NCI-H226 (cell line): Measurements from ENCODE around the gene STXBP5L.
"Not testable (repeated sequence)": the region's sequence is repeated elsewhere in the genome, so short reads cannot be mapped to it uniquely, and the experiment has no call there.

Source experiments
- DNase-seq: peaks from one replicate; pipeline ENCODE4 v3.0.0-alpha.2; 2015

The STXBP5L gene

DNA sequence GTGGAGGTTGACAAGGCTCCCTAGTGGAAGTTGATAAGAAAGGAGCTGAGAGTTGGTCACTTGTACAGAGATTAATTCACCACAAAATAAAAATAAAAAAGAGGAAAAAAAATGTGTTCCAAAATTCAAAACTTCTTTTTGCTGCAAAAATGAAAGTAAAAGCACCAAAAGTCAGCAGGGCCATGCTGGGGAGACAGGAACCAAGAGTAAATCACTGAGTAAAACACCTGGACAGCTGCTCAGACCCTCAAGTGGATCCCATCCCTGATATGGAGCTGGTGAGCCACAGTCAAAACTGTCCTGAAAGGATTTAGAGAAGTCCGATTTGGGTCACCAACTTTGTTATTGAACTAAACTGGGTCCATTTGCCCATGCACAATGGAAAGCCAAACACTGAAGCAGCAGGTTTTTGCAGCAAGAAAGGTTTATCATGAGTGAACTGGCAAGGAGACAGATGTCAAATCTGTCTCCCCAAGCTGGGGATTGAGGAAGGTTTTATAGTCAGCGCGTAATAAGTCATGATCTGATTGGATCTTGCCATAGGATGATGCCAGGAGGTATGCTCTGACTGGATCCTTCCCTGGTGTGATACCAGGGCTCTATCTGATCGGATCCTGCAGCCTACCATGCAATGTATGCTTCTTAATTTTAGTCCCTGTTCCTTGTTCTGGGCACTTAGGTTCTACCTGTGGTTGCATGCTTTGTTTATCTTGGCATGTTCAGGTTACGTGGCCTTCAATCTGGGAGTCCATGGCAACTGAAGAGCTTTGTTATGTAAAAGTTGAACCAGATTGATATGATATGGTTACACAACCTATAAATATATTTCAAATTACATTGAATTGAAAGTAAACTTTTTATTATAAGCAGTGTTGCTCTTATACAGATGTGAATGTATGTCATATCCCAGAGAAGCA is 324.6 kb downstream of the STXBP5L start:
- DNase-seq: no peak

DNA sequence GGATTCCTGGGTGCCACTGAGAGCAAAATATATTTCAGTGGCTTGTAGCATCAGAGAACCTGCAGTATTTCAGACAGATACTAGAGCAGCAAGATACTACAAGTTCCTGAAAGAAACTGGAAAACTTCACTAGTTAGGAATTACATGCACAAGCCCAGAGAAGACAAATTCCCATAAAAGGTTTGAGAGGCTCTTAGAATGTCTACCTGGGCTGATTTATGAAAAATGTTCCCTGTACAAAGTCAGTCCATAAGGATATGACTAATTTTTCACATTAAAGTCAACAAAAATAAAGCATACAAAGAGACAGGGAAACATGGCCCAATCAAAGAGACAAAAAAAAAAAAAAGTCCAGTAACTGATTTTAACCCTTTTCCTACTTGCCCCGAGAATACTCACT is 335.2 kb downstream of the STXBP5L start:
- DNase-seq: no peak

DNA sequence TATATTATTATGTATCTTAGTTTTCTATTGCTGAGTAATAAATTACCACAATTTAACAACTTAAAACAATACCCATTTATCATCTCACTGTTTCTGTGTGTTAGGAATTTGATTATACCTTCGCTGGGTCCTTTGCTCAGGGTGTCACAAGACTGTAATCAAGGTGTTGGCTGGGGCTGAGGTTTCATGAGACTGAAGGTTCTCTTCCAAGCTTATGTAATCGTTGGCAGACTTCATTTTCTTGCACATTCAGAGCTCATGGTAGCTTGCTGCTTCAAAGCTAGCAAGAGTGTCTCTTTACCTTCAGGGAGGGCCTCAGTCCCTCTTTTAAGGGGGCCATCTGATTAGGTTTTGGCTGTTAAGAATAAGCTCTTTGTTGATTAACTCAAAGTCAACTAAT is 344.7 kb downstream of the STXBP5L start:
- no peak for DNase-seq

DNA sequence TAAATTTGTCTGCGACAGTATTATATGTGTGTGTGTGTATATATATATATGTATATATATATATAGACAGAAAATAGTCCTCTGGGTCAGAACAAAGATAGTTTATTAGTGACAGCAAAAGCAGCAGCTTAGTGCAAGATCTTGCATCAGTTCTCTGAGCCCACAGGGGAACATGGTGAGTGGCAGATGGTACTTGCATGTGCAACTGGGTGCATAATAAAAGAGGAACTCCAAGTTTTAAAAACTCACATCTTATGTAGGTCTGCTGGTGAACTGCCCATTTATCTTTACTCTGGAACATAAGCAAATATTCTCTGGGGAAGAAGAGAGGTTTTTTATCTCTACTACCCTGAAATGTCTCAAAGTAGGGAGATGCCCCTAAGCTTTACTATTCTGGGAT is 361.4 kb downstream of the STXBP5L start:
- no peak for DNase-seq

DNA sequence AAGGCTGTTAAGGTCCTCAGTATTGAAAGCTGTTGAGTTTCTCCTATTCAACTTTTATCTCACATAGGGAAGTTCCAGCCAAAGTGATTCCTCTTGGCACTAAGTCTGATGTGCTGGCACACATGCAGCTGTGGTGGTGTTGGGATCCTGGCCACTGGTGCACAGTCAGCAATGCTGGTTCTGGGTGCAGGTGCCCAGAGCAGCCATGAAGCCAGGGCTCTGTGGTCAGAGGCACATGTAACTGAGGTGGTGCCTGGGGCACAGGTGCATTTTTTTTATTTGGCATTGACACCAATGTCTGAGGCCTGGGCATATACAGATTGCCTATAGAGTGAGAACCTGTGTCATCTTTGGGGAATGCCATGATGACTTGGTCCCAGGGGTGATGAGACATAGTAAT is 366.4 kb downstream of the STXBP5L start:
- no peak for DNase-seq

DNA sequence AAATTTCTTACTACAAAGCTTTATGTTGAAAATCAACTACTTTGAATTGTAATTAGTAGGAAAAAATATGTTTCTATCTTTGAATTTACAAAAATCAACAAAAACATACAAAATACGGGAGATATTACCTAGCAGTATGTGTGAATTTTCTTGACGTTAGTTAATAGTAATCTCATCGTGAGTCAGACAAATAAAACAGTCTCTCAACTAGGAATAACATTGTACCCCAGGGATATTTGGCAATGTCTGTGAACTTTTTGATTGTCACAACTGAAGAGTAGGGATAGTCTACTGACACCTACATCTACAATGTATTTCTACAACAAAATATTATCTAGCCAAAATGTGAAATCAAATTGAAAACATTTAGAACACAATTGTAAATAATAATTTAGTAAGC is 387.4 kb downstream of the STXBP5L start:
- DNase-seq: no peak

DNA sequence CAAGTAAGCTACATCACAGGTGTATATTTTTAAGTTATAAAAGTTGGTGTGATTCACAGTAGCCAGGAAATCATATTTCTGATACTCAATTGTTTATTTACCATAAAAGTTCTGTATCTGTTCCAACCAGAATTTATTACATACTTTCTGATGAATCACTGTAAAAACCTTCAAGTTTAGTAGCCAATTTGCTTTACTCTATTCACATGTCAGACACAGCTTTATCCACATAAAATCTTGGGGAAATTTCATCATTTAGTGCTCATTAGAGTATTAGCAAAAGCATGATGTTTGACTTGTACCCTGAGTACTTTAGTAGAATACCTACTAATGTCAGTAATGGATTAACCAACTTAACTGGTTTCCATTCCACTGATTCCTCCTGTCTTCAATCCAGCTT is 388.0 kb downstream of the STXBP5L start:
- no peak for DNase-seq

DNA sequence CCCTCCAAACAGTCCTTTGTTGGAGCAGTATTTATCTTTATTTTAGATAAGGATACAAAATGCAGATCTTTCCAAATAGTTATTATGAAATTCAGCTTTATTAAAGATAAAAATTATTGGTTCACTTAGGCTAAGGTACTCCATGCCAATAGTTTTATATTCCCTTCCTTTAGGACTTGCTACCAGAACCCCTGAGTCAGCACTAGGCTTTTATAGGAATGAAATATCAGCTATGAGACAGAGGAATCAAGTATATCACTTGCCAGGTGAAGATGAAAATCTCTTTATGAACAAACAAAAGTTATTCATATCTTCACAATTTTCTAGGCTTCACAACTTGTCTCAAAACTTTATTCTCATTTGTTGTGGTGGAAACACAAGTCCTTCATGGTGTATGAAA is 416.3 kb downstream of the STXBP5L start:
- no peak for DNase-seq

DNA sequence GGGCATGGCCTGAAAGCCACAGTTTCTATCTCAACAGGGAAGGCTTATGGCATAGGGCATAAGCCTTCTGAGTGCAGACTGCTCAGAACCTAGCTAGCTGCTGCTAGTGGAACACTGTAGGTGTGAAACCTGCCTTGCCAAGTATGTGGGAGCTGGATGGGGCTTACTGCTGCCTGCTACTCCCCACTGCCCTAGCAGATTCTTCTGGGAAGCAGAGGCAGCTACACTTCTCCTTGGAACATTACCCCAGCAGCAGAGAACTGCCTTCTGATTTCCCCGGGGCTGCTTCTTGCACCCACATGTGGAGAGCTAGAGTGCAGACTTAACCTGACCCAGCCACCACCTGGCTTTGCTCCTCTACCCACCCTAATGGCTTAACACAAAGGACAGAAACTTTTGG is 422.1 kb downstream of the STXBP5L start:
- DNase-seq: no peak

DNA sequence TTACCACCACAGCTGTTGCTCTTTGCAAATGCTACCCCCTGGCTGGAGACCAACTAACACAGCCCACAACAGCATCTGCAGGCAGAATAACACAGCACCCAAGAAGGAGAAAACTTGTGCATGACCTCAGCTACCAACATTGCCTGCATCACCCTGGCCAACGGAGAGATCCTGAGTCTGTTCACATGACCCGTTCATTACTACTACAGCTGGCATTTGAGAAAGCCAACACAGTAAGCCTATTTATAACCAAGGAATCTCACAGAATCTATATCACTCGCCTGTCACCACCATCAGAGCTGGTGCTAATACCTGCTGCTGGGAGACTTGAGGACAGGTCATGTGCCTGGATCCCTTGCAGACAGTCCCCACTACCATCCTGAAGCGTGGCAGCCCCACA is 422.6 kb downstream of the STXBP5L start:
- no peak for DNase-seq

DNA sequence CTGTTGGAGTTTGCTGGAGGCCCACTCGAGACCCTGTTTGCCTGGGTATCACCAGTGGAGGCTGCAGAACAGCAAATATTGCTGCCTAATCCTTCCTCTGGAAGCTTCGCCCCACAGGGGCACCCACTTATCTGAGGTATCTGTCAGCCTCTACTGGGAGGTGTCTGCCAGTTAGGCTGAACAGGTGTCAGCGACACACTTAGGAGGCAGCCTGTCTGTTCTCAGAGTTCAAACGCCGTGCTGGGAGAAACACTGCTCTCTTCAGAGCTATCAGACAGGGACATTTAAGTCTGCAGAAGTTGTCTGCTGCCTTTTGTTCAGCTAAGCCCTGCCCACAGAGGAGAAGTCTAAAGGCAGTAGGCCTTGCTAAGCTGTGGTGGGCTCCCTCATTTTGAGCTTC is 448.0 kb downstream of the STXBP5L start:
- not testable (repeated sequence) for DNase-seq

DNA sequence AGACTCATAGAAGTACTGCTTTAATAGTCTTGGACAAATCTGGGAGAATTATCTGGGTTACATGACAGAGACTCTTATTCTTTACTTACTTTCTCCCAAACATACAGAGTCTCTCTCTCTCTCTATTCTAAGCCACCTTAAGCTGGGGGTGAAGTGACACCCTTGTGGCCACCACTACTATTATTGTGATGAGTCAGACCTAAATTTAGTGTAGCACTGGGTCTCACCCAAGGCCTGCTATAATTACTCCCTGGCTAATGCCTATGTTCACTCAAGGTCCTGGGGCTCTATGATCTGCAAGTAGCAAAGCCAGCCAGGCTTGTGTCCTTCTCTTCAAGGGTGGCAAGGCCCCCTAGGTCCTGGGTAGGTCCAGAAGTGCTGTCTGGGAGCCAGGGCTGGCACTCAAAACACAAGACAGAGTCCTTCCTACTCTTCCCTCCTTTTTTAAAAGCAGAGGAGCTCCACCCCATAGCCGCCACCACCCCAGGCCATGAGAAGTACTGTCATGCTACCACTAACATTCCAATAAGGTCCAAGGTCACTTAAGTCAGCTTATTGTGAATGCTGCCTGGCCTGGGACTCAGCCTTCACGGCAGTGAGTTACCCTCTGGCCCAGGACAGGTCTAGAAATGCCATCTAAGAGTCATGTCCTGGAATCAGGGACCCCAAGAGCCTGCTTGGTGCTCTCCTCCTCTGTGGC is 454.2 kb downstream of the STXBP5L start:
- DNase-seq: no peak

DNA sequence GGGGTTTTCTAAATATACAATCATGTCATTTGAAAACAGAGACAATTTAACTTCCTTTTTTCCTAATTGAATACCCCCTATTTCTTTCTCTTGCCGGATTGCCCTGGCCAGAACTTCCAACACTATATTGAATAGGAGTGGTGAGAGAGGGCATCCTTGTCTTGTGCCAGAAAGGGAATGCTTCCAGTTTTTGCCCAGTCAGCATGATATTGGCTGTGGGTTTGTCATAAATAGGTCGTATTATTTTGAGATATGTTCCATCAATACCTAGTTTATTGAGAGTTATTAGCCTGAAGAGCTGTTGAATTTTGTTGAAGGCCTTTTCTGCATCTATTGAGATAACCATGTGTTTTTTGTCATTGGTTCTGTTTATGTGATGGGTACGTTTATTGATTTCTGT is 480.3 kb downstream of the STXBP5L start:
- DNase-seq: not testable (repeated sequence)

DNA sequence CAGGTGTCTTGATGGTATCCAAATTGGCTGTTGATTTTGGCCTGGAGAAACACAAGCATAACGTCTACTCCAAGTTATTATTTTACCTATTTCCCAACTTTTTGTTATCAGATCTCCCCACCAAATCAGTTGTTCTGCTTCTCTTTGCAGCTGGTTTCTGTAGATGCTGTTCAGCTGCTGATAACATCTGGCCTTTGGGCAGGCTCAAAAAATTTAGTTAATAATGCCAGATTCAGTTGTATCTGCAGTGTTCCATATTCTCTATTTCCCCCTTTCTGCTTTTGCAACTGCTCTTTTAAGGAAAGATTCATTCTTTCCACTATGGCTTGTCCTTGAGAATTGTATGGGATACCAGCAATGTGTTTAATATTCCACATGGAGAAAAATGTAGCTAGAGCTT is 488.0 kb downstream of the STXBP5L start:
- DNase-seq: not testable (repeated sequence)

DNA sequence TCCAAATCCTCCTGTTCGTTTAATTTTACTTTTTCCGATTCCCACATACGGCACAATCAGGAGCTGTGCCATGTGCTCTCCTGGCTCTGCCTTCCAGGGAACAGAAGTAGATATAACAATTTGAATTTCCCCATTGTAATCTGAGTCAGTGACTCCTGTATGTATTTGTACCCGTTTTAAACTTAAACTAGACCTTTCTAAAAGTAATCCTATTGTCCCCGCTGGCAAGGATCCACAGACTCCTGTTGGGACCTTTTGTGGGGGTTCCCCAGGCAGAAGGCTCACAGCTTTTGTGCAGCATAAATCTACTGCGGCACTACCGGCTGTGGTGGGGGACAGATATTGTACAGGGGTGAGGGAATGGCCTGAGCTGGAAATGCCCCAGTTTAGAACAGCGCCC is 490.0 kb downstream of the STXBP5L start:
- not testable (repeated sequence) for DNase-seq

DNA sequence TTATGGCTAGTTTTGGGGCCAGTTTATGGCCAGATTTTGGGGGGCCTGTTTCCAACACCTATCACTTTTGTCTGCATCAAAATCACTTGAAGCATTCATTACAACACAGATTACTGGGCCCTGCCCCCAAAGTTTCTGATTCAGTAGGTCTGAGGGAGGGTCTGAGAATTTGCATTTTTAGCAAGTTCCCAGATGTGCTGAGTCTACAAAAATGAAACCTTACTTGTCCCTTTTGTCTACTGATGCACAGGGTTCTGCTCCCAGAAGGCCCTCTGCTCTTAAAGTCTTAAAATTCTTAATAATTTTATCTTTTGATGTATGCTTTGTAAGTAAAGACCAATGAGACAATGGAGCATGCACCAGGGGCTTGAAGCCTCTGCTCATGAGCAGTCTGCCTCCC is 491.8 kb downstream of the STXBP5L start:
- DNase-seq: no peak

DNA sequence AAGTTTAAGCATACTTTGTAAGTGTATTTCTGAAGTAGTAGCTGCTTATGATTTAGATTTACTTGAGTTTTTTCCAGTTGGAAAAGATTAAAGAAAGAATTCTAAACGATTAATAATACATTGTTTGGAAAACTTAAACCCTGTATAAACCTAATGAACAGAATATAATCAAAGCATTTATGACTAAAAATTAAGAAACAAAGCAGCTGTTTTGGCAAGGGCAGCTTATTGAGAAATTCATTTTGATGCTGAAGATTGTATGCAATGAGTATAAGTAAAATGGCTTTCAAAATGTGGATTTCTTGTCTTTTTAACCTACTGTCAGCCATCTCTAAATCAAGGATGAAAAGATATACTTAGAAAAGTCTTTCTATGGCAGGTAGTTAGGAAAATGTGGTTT is 497.6 kb downstream of the STXBP5L start:
- no peak for DNase-seq

DNA sequence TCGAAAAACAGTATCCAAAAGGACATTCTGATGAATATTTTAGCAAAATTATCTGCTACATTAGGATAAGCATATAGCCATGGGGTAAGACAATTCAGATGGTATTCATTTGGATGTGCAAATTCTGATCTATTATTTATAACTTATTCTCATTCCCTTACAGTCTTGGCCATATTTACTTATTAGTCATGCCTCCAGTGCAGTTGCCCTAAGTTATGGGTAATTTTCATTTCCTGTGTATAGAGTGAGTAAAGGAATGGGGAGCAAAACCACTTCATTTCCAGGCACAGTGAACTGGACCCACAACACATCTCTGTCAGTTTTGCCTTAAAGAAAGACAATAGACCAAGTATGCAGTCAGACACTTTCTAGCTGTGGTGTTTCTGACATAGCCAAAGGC is 503.5 kb downstream of the STXBP5L start:
- DNase-seq: no peak

DNA sequence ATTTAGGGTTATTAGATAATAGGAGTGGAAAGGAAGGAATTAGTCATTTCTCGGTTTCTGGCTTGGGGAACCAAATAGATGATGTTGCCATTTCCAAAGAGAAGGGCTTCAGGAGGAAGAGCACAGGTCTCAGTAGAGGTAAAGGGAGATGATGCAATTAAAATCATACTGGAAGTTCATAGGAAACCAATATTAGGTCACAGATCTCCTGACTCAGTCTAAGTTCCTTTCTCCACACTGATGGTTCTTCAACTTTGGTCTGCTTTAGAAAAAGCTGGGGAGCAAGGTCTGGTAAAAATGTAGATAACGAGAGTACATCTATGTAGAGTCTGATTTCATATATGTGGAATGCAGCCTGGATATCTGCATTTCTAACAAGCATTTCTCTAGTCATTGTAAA is 506.9 kb downstream of the STXBP5L start:
- no peak for DNase-seq

DNA sequence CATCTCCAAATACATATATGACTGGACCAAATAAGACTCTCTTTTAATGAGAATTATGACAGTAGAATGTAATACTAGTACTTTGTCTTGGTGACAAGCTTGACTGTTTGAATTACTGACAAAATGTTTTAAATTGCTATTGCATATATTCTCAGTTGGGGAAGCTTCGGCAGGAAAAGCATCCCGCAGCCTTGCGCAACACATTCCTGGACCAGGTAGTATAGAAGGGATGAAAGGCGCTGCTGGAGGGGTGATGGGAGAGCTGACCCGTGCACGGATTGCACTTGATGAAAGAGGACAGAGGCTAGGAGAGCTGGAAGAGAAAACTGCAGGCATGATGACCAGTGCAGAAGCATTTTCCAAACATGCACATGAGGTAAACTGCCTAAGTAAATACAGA is 510.2 kb downstream of the STXBP5L start:
- no peak for DNase-seq

DNA sequence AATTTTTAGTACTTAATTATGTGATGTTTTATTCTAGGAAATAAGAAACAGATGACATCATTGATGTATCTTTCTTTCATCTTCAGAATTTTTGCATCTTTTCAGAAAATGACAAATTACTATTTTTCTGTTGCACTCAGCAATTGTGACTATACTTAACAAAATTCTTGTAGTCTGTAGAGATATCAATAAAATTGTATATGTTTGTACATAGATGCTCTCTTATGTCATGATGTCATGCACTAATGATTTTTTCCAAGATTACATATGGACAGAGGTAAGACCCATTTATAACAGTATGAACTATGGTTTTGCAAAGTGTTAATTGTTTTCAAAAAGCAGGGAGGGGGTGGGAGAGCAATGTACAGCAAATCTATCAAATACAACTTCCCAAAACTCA is 516.5 kb downstream of the STXBP5L start:
- no peak for DNase-seq

DNA sequence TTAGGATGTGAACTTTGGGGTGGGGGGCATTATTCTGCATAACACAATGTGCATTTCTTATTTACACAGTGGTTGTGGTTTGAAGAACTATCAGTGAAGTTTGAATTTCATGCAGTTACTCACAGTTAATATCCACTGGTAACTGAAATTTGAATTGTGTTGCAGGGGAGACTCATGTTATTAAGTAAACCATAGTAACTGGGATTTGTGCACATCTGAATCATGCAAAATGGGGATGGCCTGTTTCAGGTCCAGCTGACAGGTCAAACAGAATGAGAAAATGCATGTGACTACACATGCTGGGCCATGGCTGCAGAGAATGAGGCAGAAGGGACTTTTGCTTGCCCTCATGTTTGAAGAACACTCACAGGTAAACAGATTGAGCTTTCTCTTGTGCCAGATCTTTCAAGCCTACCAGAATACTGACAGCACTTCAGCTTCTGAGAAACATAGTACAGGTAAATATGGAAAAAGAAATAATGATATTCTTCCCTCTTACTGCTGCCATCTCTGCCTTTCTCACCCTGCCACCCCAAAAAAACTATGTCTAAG is 522.7 kb downstream of the STXBP5L start:
- DNase-seq: no peak

DNA sequence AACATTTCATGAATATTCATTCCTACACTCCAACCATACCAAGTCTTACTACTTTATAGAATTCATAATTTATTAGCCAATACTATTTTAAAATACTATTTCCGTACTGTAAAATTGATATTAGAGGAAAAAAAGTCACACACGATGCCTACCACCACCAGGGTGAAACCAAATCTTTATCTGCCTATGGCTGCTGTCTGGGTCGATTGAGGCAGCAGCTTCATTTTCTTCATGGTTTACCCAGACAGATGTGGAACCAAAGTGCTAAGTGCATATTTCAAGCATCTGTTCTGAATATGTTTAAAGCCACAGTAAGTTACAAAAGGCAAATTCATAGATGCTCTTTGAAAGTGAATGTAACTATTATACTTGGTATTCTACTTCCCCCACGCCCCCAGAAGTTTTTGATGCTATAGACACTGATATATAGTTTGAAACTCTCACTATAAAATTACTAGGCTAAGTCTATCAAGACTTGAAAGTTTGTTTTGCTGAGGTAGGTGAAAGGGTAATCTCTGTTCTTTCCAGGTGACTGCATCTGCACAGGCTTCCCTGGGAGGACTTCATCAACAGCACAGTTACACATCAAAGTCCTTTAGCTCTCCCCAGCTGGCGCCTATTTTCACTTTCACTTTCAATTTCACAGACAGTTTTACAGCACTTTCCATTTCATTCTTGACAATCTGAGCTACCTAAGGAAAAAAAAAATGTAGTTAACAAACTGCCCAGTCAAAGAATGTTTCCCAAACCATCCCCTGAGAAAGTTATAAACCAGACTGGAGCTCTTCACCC is 523.9 kb downstream of the STXBP5L start:
- no peak for DNase-seq
